Trophoblast cell (in vitro differentiated cells and primary cell): ENCODE results near the gene RCOR1.

Source experiments
- DNase-seq, 2 donors: peaks; one replicate each; pipeline ENCODE4 v3.0.0-alpha.2; 2016
- H2AFZ ChIP-seq: 2 replicates; pipeline ENCODE4 v1.6.1; 2013; ENCODE audit warnings: low read length, moderate library complexity, mild to moderate bottlenecking; ENCODE audit not compliant: insufficient read depth, poor library complexity
- H2AK5ac ChIP-seq: 2 replicates; pipeline ENCODE4 v1.6.1; 2013; ENCODE audit warnings: mild to moderate bottlenecking, low read length
- H2BK120ac ChIP-seq: 2 replicates; pipeline ENCODE4 v1.6.1; 2013; ENCODE audit warnings: low read length, mild to moderate bottlenecking, moderate library complexity; ENCODE audit not compliant: insufficient read depth, poor library complexity
- H2BK12ac ChIP-seq: 2 replicates; pipeline ENCODE4 v1.6.1; 2013; ENCODE audit warnings: mild to moderate bottlenecking, low read length, moderate library complexity
- H2BK5ac ChIP-seq: 2 replicates; pipeline ENCODE4 v1.6.1; 2013; ENCODE audit warnings: low read length, low read depth, moderate library complexity, mild to moderate bottlenecking; ENCODE audit not compliant: poor library complexity
- H3K14ac ChIP-seq: 2 replicates; pipeline ENCODE4 v1.6.1; 2013; ENCODE audit warnings: mild to moderate bottlenecking, low read length
- H3K18ac ChIP-seq: 2 replicates; pipeline ENCODE4 v1.6.1; 2013; ENCODE audit warnings: mild to moderate bottlenecking, low read length
- H3K23ac ChIP-seq: 2 replicates; pipeline ENCODE4 v1.6.1; 2013; ENCODE audit warnings: low read length
- H3K27ac ChIP-seq: 2 replicates; pipeline ENCODE4 v1.5.1; 2013; ENCODE audit warnings: low read depth, mild to moderate bottlenecking, inconsistent platforms, low read length, moderate library complexity
- H3K27me3 ChIP-seq: 2 replicates; pipeline ENCODE4 v1.6.1; 2013; ENCODE audit warnings: inconsistent platforms, mild to moderate bottlenecking, low read length, moderate library complexity; ENCODE audit not compliant: insufficient read depth
- H3K36me3 ChIP-seq, 2 experiments: 1 replicate in 1 of 2; 2 replicates in 1 of 2; pipeline ENCODE4 v1.6.1; 2013; ENCODE audit warnings: low read length in 2 of 2, mild to moderate bottlenecking in 2 of 2, moderate library complexity in 1 of 2; ENCODE audit not compliant: insufficient read depth in 2 of 2, control insufficient read depth in 1 of 2
- H3K4ac ChIP-seq: 2 replicates; pipeline ENCODE4 v1.6.1; 2013; ENCODE audit warnings: low read depth, mild to moderate bottlenecking, low read length, moderate library complexity
- H3K4me1 ChIP-seq, 2 experiments: 1 replicate in 1 of 2; 2 replicates in 1 of 2; pipeline ENCODE4 v1.6.1; 2013; ENCODE audit warnings: low read length in 2 of 2, mild to moderate bottlenecking in 2 of 2, moderate library complexity in 1 of 2; ENCODE audit not compliant: insufficient read depth in 2 of 2, control insufficient read depth in 1 of 2
- H3K4me2 ChIP-seq: 2 replicates; pipeline ENCODE4 v1.6.1; 2013; ENCODE audit warnings: inconsistent platforms, mild to moderate bottlenecking, low read length, moderate library complexity
- H3K4me3 ChIP-seq: 2 replicates; pipeline ENCODE4 v1.5.1; 2013; ENCODE audit warnings: mild to moderate bottlenecking, low read depth, low read length, inconsistent platforms
- H3K79me1 ChIP-seq: one replicate; pipeline ENCODE4 v1.6.1; 2013; ENCODE audit warnings: low read length
- H3K79me2 ChIP-seq: 2 replicates; pipeline ENCODE4 v1.6.1; 2013; ENCODE audit warnings: low read length, mild to moderate bottlenecking; ENCODE audit not compliant: control insufficient read depth, insufficient read depth, poor library complexity
- H3K9ac ChIP-seq: 2 replicates; pipeline ENCODE4 v1.6.1; 2013; ENCODE audit warnings: mild to moderate bottlenecking, low read length
- H3K9me3 ChIP-seq: 2 replicates; pipeline ENCODE4 v1.6.1; 2013; ENCODE audit warnings: low read depth, mild to moderate bottlenecking, control low read depth, inconsistent platforms, low read length; ENCODE audit not compliant: insufficient read depth
- H4K12ac ChIP-seq: 2 replicates; pipeline ENCODE4 v1.6.1; 2013; ENCODE audit warnings: low read depth, mild to moderate bottlenecking, low read length, moderate library complexity
- H4K8ac ChIP-seq: 2 replicates; pipeline ENCODE4 v1.6.1; 2013; ENCODE audit warnings: low read depth, mild to moderate bottlenecking, low read length, moderate library complexity
- H4K91ac ChIP-seq: one replicate; pipeline ENCODE4 v1.6.1; 2013; ENCODE audit warnings: low read depth, mild to moderate bottlenecking, low read length, moderate library complexity
- WGBS: extraction: QIAGEN DNeasy Blood & Tissue Kit; methylation state at CpG from one replicate; pipeline ENCODE4 v1.1.7; 2013; ENCODE audit warnings: missing lambda C conversion rate; ENCODE audit not compliant: insufficient read length, insufficient coverage; ENCODE audit errors: extremely low coverage; 5-methylcytosine and 5-hydroxymethylcytosine counted together

Gene RCOR1

DNA sequence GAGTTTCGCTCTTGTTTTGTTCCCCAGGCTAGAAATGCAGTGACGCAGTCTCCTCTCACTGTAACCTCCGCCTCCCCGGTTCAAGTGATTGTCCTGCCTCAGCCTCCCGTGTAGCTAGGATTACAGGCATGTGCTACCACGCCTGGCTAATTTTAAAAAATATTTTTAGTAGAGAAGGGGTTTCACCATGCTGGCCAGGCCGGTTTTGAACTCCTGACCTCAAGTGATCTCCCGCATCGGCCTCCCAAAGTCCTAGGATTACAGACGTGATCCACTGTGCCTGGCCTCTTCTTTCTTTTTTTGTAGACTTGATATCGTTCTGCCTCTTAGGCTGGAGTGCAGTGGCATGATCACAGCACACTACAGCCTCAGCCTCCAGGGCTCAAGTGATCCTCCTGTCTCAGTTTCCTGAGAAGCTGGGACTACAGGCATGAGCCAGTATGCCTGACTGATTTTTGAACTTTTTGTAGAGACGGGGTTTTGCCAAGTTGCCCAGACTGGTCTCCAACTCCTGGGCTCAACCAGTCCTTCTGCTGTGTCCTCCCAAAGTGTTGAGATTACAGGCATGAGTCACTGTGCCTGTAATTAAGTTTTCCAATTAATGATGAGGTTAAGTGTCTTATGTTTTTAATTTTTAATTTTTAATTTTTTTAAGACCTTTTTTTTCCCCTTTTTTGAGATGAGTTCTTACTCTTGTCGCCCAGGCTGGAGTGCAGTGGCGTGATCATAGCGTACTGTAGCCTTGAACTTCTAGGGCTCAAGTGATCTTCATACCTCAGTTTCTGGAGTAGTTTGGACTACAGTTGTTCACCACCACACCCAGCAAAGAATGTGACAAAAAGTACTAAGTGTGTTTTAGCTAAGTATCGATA, 10.2 kb downstream of the RCOR1 start:
- H3K36me3 ChIP-seq: peaks cover 8 to 10% of the 10 kb centered on the region in 2 experiments
- H3K9ac ChIP-seq: no peak overlapping the region
- no peak overlapping the region for H2BK5ac ChIP-seq
- H3K4me1 ChIP-seq: peaks cover 8 to 17% of the 10 kb centered on the region in 2 experiments
- no peak overlapping the region for H2BK120ac ChIP-seq
- no peak overlapping the region for H3K4me3 ChIP-seq
- H3K14ac ChIP-seq: no peak overlapping the region
- no peak overlapping the region for H3K27ac ChIP-seq
- no peak overlapping the region for H3K18ac ChIP-seq
- H4K12ac ChIP-seq: no peak overlapping the region
- H2AK5ac ChIP-seq: no peak overlapping the region
- no peak overlapping the region for H2AFZ ChIP-seq
- H4K91ac ChIP-seq: no peak overlapping the region
- no peaks in the 10 kb centered on the region for H3K79me1 ChIP-seq
- H3K79me2 ChIP-seq: peaks cover 38% of the 10 kb centered on the region
- H3K9me3 ChIP-seq: no peaks in the 10 kb centered on the region
- no peak overlapping the region for H3K4me2 ChIP-seq
- DNase-seq: peak; percentile 86 to 88
- no peaks in the 10 kb centered on the region for H3K27me3 ChIP-seq
- H4K8ac ChIP-seq: no peak overlapping the region
- no peak overlapping the region for H3K23ac ChIP-seq
- H2BK12ac ChIP-seq: no peak overlapping the region
- WGBS: no CpG with 5 or more reads among the region's 16 CpGs
- H3K4ac ChIP-seq: peak overlapping the region; percentile 96

DNA sequence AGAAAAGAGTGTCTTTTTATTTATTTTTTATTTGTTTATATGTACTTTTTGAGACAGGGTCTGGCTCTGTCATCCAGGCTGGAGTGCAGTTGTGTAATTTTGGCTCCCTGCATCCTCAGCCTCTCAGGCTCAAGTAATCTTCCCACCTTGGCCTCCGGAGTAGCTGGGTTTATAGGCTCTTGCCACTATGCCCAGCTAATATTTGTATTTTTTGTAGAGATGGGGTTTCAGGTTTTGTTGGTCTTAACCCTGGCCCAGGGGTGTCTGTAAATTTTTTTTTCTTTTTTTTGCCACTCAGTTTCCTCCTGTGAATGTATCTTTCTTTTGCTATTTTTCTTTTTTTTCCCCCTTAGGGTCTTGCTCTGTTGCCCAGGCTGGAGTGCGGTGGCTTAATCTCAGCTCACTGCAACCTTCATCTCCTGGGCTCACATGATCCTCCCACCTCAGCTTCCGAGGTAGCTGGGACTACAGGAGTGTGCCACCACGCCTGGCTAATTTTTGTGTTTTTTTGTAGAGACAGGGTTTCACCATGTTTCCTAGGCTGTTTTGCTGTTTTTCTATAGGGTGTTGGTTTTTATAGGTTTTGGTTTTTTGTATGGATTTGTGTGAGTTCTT, 11.0 kb downstream of the RCOR1 start:
- H3K14ac ChIP-seq: no peak overlapping the region
- H2AK5ac ChIP-seq: no peak overlapping the region
- H3K9ac ChIP-seq: no peak overlapping the region
- H3K36me3 ChIP-seq: peaks cover 5 to 9% of the 10 kb centered on the region in 2 experiments
- no peaks in the 10 kb centered on the region for H3K9me3 ChIP-seq
- H3K4me1 ChIP-seq: peaks cover 8 to 17% of the 10 kb centered on the region in 2 experiments
- H3K27ac ChIP-seq: no peak overlapping the region
- H3K4ac ChIP-seq: peak overlapping the region; percentile 96
- no CpG with 5 or more reads among the region's 4 CpGs for WGBS
- no peaks in the 10 kb centered on the region for H3K79me1 ChIP-seq
- no peak overlapping the region for H4K91ac ChIP-seq
- no peak overlapping the region for H2BK12ac ChIP-seq
- DNase-seq: no peak
- H3K4me3 ChIP-seq: no peak overlapping the region
- no peak overlapping the region for H4K12ac ChIP-seq
- no peak overlapping the region for H2AFZ ChIP-seq
- H3K18ac ChIP-seq: no peak overlapping the region
- H3K23ac ChIP-seq: no peak overlapping the region
- H2BK120ac ChIP-seq: no peak overlapping the region
- H3K79me2 ChIP-seq: peaks cover 33% of the 10 kb centered on the region
- H3K27me3 ChIP-seq: no peaks in the 10 kb centered on the region
- no peak overlapping the region for H4K8ac ChIP-seq
- H3K4me2 ChIP-seq: no peak overlapping the region
- H2BK5ac ChIP-seq: no peak overlapping the region

GRCh38 chr14:102604183-102604582, 11.7 kb downstream of the RCOR1 start:
- Histone ChIP-seq H2AK5ac (no peak overlapping the region), H3K18ac (no peak overlapping the region), H3K27ac (no peak overlapping the region), H2AFZ (no peak overlapping the region), H3K79me1 (no peaks in the 10 kb centered on the region), H2BK12ac (no peak overlapping the region), H3K4me3 (no peak overlapping the region), H3K36me3 (peaks cover 3 to 7% of the 10 kb centered on the region in 2 experiments), H4K8ac (no peak overlapping the region), H2BK5ac (no peak overlapping the region), H3K14ac (no peak overlapping the region), H2BK120ac (no peak overlapping the region), H3K27me3 (no peaks in the 10 kb centered on the region), H3K4ac (peak overlapping the region; percentile 47), H3K9me3 (no peaks in the 10 kb centered on the region), H3K4me1 (peaks cover 8 to 17% of the 10 kb centered on the region in 2 experiments), H3K9ac (no peak overlapping the region), H3K4me2 (no peak overlapping the region), H3K79me2 (peaks cover 34% of the 10 kb centered on the region), H3K23ac (no peak overlapping the region), H4K12ac (no peak overlapping the region), H4K91ac (no peak overlapping the region)
- no peak for DNase-seq
- no CpG with 5 or more reads among the region's 2 CpGs for WGBS

GRCh38 chr14:102605029-102605428, 12.6 kb downstream of the RCOR1 start:
- H2BK12ac ChIP-seq: no peak overlapping the region
- no peak overlapping the region for H3K23ac ChIP-seq
- no peak overlapping the region for H2AFZ ChIP-seq
- peaks cover 8 to 17% of the 10 kb centered on the region in 2 experiments for H3K4me1 ChIP-seq
- no peak overlapping the region for H3K4me3 ChIP-seq
- H4K8ac ChIP-seq: no peak overlapping the region
- H3K18ac ChIP-seq: no peak overlapping the region
- no peak overlapping the region for H2BK5ac ChIP-seq
- H3K4ac ChIP-seq: peak overlapping the region; percentile 75
- peaks cover 39% of the 10 kb centered on the region for H3K79me2 ChIP-seq
- WGBS: no CpG with 5 or more reads among the region's 2 CpGs
- H3K14ac ChIP-seq: no peak overlapping the region
- H2BK120ac ChIP-seq: no peak overlapping the region
- no peak overlapping the region for H3K9ac ChIP-seq
- no peaks in the 10 kb centered on the region for H3K9me3 ChIP-seq
- H4K91ac ChIP-seq: no peak overlapping the region
- H3K79me1 ChIP-seq: no peaks in the 10 kb centered on the region
- H3K36me3 ChIP-seq: peaks cover 5 to 10% of the 10 kb centered on the region in 2 experiments
- H2AK5ac ChIP-seq: no peak overlapping the region
- no peak overlapping the region for H3K27ac ChIP-seq
- no peaks in the 10 kb centered on the region for H3K27me3 ChIP-seq
- no peak overlapping the region for H4K12ac ChIP-seq
- peak overlapping the region; percentile 25 for H3K4me2 ChIP-seq
- DNase-seq: peak; percentile 89 to 94
